Psoas muscle (tissue), 8 donors: ENCODE results near the gene PDCD1. TPM values are rescaled to one million over a fixed set of nuclear protein-coding genes. Genes with fewer than 3 reads are reported as not detected.

ENCODE experiments used
- ATAC-seq, 4 donors: fragments of 200-7000 bp; cut with Tn5 transposase; one replicate each; pipeline ENCODE4 v1.9.1; 2020; ENCODE audit warnings: moderate library complexity in 3 of 4, mild to moderate bottlenecking in 2 of 4
- DNase-seq, 2 donors: peaks; one replicate each; pipeline ENCODE4 v3.0.0-alpha.2; 2020
- H3K27ac ChIP-seq: fragments of 200-600 bp; one replicate; pipeline ENCODE4 v1.8.0; 2022
- H3K27me3 ChIP-seq, 3 donors: fragments of 200-600 bp in 1 of 3; one replicate each; pipeline versions ENCODE4 v1.6.1 to v1.8.0; 2013 to 2022; ENCODE audit warnings: low read length in 2 of 3, mild to moderate bottlenecking in 2 of 3, moderate library complexity in 1 of 3; ENCODE audit not compliant: insufficient read depth in 3 of 3
- H3K36me3 ChIP-seq, 2 donors: fragments of 200-600 bp in 1 of 2; one replicate each; pipeline versions ENCODE4 v1.6.1 to v1.8.0; 2013 to 2022; ENCODE audit warnings: low read depth in 1 of 2, mild to moderate bottlenecking in 1 of 2, moderate library complexity in 1 of 2; ENCODE audit not compliant: insufficient read depth in 1 of 2
- H3K4me1 ChIP-seq: fragments of 200-600 bp; one replicate; pipeline ENCODE4 v1.8.0; 2022
- H3K4me3 ChIP-seq: fragments of 200-600 bp; one replicate; pipeline ENCODE4 v1.8.0; 2022; ENCODE audit warnings: mild to moderate bottlenecking
- H3K9me3 ChIP-seq: fragments of 200-600 bp; one replicate; pipeline ENCODE4 v1.8.0; 2022
- WGBS, 3 donors: extraction: QIAGEN DNeasy Blood & Tissue Kit; methylation state at CpG; one replicate each; pipeline versions ENCODE4 v1.1.6 to v1.1.7; 2013; 5-methylcytosine and 5-hydroxymethylcytosine counted together
- intact Hi-C, 2 donors: fragments of 100-400 bp; cut with DNase I; formaldehyde crosslinking; loops; one replicate each; pipeline versions ENCODE4 v1.11.0 to v1.14.2; 2022
- polyA plus RNA-seq, 3 donors: library from polyadenylated mRNA; stranded (reverse); fragments of 200-250 nt; gene quantifications; one replicate each; pipeline ENCODE4 v1.2.3, GENCODE V29; 2013
- total RNA-seq, 4 donors: library from RNA; stranded (reverse); fragmentation: NEBNext Ultra II Directional in 2 of 4; extraction: Animal tissue kit (Norgen Biotek cat#: 25700) in 2 of 4; gene quantifications; one replicate each; pipeline versions ENCODE4 v1.2.1 to v1.2.4, GENCODE V29; 2021 to 2023
- TF ChIP-seq, protein P1 (sequence below): fragments of 200-600 bp; IDR thresholded peaks from one replicate; pipeline ENCODE4 v1.8.0; 2022; ENCODE audit warnings: antibody characterized with exemption
- donor health status: healthy with polysubstance abuse.
- donor health status: DM: no; HTN: no; CAD: no; lungs with moderate emphysema.
- donor health status: Bipolar disorder and iron deficiency.
- donor health status: healthy.
- donor health status: DM: yes; HTN: yes; CAD: no.
- donor health status: DM: no; HTN: no; CAD: no.
- donor health status: DM: no; HTN: no; CAD: no.
- donor health status: DM: yes; HTN: yes; CAD: no.

PDCD1 gene
- total and polyA plus RNA-seq, 7 donors: 0.03 to 0.30 (median 0.06) TPM; not detected in 2

DNA sequence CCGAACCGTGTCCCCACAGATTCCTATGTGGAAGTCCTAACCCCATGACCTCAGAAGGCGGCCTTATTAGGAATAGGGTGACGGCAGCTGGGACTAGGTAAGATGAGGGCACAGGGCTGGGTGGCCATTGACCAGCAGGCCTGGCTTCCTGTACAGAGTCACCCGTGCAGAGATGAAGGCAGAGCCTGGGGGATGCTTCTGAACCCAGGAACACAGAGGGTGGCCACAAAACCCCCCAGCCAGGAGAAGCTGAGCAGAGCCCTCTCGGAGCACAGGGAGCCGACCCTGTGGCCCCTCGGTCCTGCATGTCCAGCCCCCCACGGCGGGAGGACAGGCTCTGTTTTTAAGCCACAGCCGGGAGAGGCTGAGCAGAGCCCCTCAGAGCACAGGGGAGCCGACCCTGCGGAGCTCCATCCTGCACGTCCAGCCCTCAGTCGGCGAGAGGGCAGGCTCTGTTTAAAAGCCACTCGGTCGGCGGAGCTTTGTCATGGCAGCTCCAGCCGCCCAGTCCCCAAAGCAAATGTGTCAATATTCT, 2.7 kb downstream of the PDCD1 start:
- Histone ChIP-seq H3K4me3 (no peak overlapping the region), H3K27me3 (peaks cover 0 to 10% (median 0%) of the 10 kb centered on the region in 3 donors), H3K9me3 (no peaks in the 10 kb centered on the region), H3K27ac (no peak overlapping the region), H3K36me3 (no peaks in the 10 kb centered on the region), H3K4me1 (peaks cover 14% of the 10 kb centered on the region)
- WGBS, 3 donors: 76 to 79% (median 77%) methylated on average over 19 to 20 of the region's 20 CpGs
- intact Hi-C loops: no loop called here
- no peak for ATAC-seq
- TF ChIP-seq, protein P1, sequence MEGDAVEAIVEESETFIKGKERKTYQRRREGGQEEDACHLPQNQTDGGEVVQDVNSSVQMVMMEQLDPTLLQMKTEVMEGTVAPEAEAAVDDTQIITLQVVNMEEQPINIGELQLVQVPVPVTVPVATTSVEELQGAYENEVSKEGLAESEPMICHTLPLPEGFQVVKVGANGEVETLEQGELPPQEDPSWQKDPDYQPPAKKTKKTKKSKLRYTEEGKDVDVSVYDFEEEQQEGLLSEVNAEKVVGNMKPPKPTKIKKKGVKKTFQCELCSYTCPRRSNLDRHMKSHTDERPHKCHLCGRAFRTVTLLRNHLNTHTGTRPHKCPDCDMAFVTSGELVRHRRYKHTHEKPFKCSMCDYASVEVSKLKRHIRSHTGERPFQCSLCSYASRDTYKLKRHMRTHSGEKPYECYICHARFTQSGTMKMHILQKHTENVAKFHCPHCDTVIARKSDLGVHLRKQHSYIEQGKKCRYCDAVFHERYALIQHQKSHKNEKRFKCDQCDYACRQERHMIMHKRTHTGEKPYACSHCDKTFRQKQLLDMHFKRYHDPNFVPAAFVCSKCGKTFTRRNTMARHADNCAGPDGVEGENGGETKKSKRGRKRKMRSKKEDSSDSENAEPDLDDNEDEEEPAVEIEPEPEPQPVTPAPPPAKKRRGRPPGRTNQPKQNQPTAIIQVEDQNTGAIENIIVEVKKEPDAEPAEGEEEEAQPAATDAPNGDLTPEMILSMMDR: no peak
- no peak for DNase-seq

DNA sequence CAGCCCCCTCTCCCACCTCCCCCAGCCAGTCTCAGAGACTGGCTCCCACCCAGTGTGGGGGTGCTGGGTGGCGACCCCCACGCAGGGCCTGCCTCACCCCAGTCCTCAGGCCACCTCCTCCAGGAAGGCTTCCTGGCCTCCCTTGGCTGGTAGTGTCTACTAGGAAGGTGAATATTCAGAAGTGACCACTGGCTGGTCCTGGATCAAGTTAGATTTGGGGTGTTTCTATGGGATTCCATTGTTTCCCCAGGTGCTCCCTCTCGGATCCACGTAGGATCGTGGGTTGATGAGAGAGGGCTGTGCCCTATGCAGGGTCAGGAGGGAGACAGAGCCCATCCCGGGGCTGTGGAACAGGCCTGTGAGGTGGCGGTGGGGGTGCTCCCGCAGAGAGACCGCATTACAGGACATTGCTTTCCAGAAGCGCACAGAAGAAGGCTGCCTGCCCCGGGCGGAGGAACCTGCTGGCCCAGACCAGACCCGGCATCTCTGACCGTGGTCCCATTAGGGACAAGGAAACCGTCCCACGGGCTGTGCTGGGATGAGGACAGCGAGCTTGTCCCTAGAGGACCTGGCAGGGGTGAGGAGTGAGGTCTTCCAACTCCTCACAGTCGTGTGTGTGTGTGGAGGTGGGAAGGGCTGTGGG, 3.3 kb downstream of the PDCD1 start:
- intact Hi-C loops: no loop called here
- no peak for ATAC-seq
- H3K27ac ChIP-seq: no peak overlapping the region
- DNase-seq: no peak
- H3K4me3 ChIP-seq: no peak overlapping the region
- H3K9me3 ChIP-seq: no peaks in the 10 kb centered on the region
- H3K27me3 ChIP-seq: peaks cover 0 to 6% (median 0%) of the 10 kb centered on the region in 3 donors
- H3K4me1 ChIP-seq: peaks cover 14% of the 10 kb centered on the region
- TF ChIP-seq, protein P1: no peak
- no peaks in the 10 kb centered on the region for H3K36me3 ChIP-seq
- 76 to 82% (median 77%) methylated on average over 18 of the region's 18 CpGs for WGBS, 3 donors

DNA sequence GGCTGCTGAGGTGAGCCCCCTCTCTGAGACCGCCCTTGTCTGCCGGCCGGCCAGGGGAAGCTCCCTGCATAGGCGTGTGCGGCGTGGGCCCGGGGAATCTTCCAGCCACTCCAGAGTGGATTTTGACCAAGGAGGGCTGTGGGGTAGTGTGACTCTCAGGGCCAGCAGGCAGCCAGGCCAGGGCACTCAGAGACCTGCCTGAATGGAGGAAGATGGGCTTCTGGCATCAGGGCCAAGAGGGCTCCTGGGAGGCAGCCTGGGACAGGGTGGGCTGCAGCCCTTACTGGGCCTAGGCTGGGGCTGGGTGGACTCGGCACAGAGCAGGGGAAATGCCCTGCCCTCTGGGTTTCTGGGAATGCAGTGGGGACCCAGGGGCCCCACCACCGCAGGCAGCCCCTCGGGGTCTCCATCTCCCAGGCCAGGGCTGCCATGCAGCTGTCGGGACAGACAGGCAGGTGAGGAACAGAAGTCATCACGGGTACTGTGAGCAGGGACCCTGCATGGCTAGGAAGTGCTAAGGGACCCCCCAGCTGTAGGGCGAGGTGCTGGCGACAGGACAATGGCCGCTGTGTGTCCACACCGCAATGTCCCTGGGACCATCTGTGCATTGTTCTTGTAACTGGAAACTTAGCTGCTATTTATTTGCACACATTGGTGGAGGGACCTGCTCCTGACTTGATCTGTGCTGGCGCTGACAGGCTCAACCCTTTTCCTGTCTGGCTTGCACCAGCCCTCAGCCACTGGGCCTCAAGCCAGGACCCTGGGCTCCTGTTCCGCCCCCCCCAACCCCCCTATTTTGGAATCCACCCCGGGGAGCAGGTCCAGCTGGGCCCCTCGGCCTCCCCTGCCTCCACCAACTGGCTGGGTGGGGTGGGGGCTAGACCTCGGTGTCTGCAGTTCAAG, 4.1 kb downstream of the PDCD1 start:
- intact Hi-C loops: no loop called here
- no peaks in the 10 kb centered on the region for H3K36me3 ChIP-seq
- H3K4me3 ChIP-seq: no peak overlapping the region
- ATAC-seq (no peak), DNase-seq (peak in 1 of 2 donors; percentile 13)
- 51 to 64% (median 56%) methylated on average over 20 to 21 of the region's 21 CpGs for WGBS, 3 donors
- peaks cover 7% of the 10 kb centered on the region for H3K4me1 ChIP-seq
- no peaks in the 10 kb centered on the region for H3K9me3 ChIP-seq
- H3K27ac ChIP-seq: no peak overlapping the region
- TF ChIP-seq, protein P1: no peak
- peaks cover 0 to 6% (median 0%) of the 10 kb centered on the region in 3 donors for H3K27me3 ChIP-seq

DNA sequence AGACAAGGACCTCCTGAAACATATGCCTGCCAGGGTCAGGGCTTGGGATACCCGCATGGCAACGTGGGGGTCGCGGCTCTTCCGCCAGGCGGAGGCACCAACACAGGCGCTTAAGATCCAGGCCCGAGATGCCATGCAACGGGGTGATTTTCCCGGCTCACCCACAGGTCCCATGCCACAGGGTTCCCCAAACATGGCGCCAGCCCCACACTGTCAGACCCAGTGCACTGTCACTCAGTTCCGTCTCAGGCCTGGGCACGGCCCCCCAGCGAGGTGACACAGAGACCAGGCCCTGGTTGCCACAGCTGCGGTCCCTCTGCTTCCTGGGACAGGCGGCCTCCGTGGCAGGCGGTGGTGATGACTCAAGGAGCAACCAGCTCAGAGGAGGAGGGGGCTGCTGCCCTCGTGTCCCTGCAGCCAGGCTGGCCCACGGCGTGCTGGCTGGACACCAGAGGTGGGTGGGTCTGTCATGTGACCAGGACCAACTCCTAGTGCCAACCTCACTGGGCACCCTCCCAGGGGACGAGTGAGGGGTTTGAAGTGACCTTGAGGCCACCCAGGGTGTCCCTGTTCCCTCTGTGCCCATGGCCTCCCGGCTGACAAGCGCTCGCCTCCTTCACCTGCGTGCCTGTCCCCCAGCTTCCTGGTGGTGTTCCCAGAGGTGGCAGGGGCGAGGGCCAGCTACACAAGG, 4.9 kb downstream of the PDCD1 start:
- DNase-seq: peak in 1 of 2 donors; percentile 18
- Histone ChIP-seq H3K27me3 (peaks cover 0 to 6% (median 0%) of the 10 kb centered on the region in 3 donors), H3K4me3 (no peak overlapping the region), H3K36me3 (no peaks in the 10 kb centered on the region), H3K9me3 (no peaks in the 10 kb centered on the region), H3K27ac (no peak overlapping the region), H3K4me1 (no peaks in the 10 kb centered on the region)
- ATAC-seq: no peak
- TF ChIP-seq, protein P1: no peak
- 81 to 85% (median 82%) methylated on average over 27 of the region's 27 CpGs for WGBS, 3 donors
- intact Hi-C loops: no loop called here
